ENCODE measurements around the gene NAALADL2.

DNA sequence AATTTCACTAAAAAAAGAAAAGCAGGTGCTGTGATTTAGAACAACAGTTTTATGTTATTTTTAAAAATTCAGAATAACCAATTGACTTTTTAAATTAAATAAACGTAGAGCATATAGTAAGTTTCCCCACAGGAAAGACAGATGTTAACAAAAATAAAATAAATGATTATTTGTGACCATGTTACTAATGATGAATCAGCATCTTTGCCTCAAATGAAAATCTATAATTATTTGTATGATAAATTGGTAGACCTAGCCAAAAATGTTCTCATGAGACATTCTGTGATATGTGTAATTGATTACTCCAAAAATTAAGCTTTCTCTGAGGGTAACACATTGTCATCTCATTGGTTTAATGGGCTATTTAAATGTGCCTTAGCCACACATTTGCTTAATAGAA lies 948.0 kb downstream of the NAALADL2 start:
- TF ChIP-seq EP300 (IDR thresholded peaks at IDR 0.05), result no peak
- TF ChIP-seq, protein P1, sequence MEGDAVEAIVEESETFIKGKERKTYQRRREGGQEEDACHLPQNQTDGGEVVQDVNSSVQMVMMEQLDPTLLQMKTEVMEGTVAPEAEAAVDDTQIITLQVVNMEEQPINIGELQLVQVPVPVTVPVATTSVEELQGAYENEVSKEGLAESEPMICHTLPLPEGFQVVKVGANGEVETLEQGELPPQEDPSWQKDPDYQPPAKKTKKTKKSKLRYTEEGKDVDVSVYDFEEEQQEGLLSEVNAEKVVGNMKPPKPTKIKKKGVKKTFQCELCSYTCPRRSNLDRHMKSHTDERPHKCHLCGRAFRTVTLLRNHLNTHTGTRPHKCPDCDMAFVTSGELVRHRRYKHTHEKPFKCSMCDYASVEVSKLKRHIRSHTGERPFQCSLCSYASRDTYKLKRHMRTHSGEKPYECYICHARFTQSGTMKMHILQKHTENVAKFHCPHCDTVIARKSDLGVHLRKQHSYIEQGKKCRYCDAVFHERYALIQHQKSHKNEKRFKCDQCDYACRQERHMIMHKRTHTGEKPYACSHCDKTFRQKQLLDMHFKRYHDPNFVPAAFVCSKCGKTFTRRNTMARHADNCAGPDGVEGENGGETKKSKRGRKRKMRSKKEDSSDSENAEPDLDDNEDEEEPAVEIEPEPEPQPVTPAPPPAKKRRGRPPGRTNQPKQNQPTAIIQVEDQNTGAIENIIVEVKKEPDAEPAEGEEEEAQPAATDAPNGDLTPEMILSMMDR (IDR thresholded peaks at IDR 0.05), result no peak
- TF ChIP-seq RCOR1 (IDR thresholded peaks at IDR 0.05; ENCODE audit: low read depth, low read length), result no peak
- TF ChIP-seq BHLHE40 (IDR thresholded peaks at IDR 0.05; ENCODE audit: low read depth, low read length), result no peak
- no peak for TF ChIP-seq EHF (CRISPR knock-in tag; IDR thresholded peaks at IDR 0.05)
- TF ChIP-seq, protein P2, sequence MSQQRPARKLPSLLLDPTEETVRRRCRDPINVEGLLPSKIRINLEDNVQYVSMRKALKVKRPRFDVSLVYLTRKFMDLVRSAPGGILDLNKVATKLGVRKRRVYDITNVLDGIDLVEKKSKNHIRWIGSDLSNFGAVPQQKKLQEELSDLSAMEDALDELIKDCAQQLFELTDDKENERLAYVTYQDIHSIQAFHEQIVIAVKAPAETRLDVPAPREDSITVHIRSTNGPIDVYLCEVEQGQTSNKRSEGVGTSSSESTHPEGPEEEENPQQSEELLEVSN (IDR thresholded peaks at IDR 0.05; ENCODE audit: borderline replicate concordance, low read depth), result no peak
- TF ChIP-seq TP53 (CRISPR knock-in tag; IDR thresholded peaks at IDR 0.05), result no peak
- no peak for TF ChIP-seq ESRRA (IDR thresholded peaks at IDR 0.05; ENCODE audit: borderline replicate concordance, low read length)
- TF ChIP-seq SMC3 (IDR thresholded peaks at IDR 0.05), result no peak
- no peak for TF ChIP-seq MAZ (IDR thresholded peaks at IDR 0.05; ENCODE audit: borderline replicate concordance, low read depth, low read length)
- TF ChIP-seq RFX5 (IDR thresholded peaks at IDR 0.05), result no peak
- no peak for TF ChIP-seq CHD2 (IDR thresholded peaks at IDR 0.05; ENCODE audit: low read length, partially characterized antibody)
- TF ChIP-seq CBX8 (IDR thresholded peaks at IDR 0.05), result no peak

All from A549 (cell line).